Neural progenitor cell (in vitro differentiated cells): ENCODE measurements around the gene NAA16. TPM values are rescaled to one million over a fixed set of nuclear protein-coding genes. Genes with fewer than 3 reads are reported as not detected.

ENCODE experiments used
- DNase-seq: peaks from one replicate; pipeline ENCODE4 v3.0.0-alpha.2; 2016; ENCODE audit warnings: low spot score
- H2AFZ ChIP-seq: fragments of 200-600 bp; sonication (generic); replicated peaks from 2 replicates; pipeline ENCODE4 v1.6.1; 2016; ENCODE audit warnings: antibody characterized with exemption
- H3F3A ChIP-seq: fragments of 200-600 bp; sonication (generic); 2 replicates; pipeline ENCODE4 v1.6.1; 2016; ENCODE audit warnings: antibody characterized with exemption, low read depth
- H3K27ac ChIP-seq: fragments of 200-600 bp; sonication (generic); 2 replicates; pipeline ENCODE4 v1.5.1; 2016; ENCODE audit warnings: mild to moderate bottlenecking
- H3K27me3 ChIP-seq: fragments of 200-600 bp; sonication (generic); 2 replicates; pipeline ENCODE4 v1.6.1; 2016; ENCODE audit warnings: mild to moderate bottlenecking, moderate library complexity
- H3K36me3 ChIP-seq: fragments of 200-600 bp; sonication (generic); 2 replicates; pipeline ENCODE4 v1.5.1; 2016
- H3K4me1 ChIP-seq: fragments of 200-600 bp; sonication (generic); 2 replicates; pipeline ENCODE4 v1.6.1; 2016; ENCODE audit warnings: mixed run types
- H3K4me2 ChIP-seq: fragments of 200-600 bp; sonication (generic); 2 replicates; pipeline ENCODE4 v1.6.1; 2016
- H3K4me3 ChIP-seq: fragments of 200-600 bp; sonication (generic); 2 replicates; pipeline ENCODE4 v1.5.1; 2016
- H3K79me2 ChIP-seq: fragments of 200-600 bp; sonication (generic); 2 replicates; pipeline ENCODE4 v1.6.1; 2016; ENCODE audit warnings: low read depth
- H3K9ac ChIP-seq: fragments of 200-600 bp; sonication (generic); 2 replicates; pipeline ENCODE4 v1.6.1; 2016
- H3K9me3 ChIP-seq: fragments of 200-600 bp; sonication (generic); 2 replicates; pipeline ENCODE4 v1.5.1; 2016; ENCODE audit warnings: low read depth
- H4K20me1 ChIP-seq: fragments of 200-600 bp; sonication (generic); 2 replicates; pipeline ENCODE4 v1.6.1; 2016; ENCODE audit warnings: low read depth
- H3K27ac Mint-ChIP-seq: 3 replicates; pipeline ENCODE4 v1.8.0; 2021; ENCODE audit warnings: mixed read lengths
- H3K27me3 Mint-ChIP-seq: 2 replicates; pipeline ENCODE4 v1.8.0; 2022; ENCODE audit warnings: low read depth, mild to moderate bottlenecking, inconsistent platforms, moderate library complexity, mixed read lengths; ENCODE audit not compliant: insufficient read depth
- H3K36me3 Mint-ChIP-seq: 3 replicates; pipeline ENCODE4 v1.8.0; 2021; ENCODE audit warnings: mixed read lengths
- H3K4me1 Mint-ChIP-seq: 3 replicates; pipeline ENCODE4 v1.8.0; 2021; ENCODE audit warnings: mixed read lengths
- H3K4me3 Mint-ChIP-seq: 3 replicates; pipeline ENCODE4 v1.8.0; 2021; ENCODE audit warnings: mild to moderate bottlenecking, moderate library complexity, mixed read lengths
- H3K9me3 Mint-ChIP-seq: 3 replicates; pipeline ENCODE4 v1.8.0; 2020; ENCODE audit warnings: mixed read lengths
- CTCF ChIP-seq: fragments of 200-600 bp; sonication (generic); IDR thresholded peaks from 2 replicates; pipeline ENCODE4 v1.5.1; 2017; ENCODE audit warnings: antibody characterized with exemption, mild to moderate bottlenecking
- EZH2 ChIP-seq: fragments of 200-600 bp; sonication (generic); IDR thresholded peaks from 2 replicates; pipeline ENCODE4 v1.6.1; 2017; ENCODE audit warnings: antibody characterized with exemption, mild to moderate bottlenecking, moderate library complexity
- EZH2phosphoT487 ChIP-seq: fragments of 200-600 bp; sonication (generic); IDR thresholded peaks from 2 replicates; pipeline ENCODE4 v1.6.1; 2017; ENCODE audit warnings: antibody characterized with exemption
- total RNA-seq: library from RNA; depleted of rRNA; stranded (reverse); fragments of >200 nt; gene quantifications from 2 replicates; pipeline ENCODE4 v1.2.3, GENCODE V29; 2015; ENCODE audit warnings: low replicate concordance

NAA16 gene
- total RNA-seq, 1 donor from 2014 or later, result 45.3 TPM

GRCh38 chr13:41382431-41382830, 71.4 kb downstream of the NAA16 start:
- H3K27ac Mint-ChIP-seq, result no peak overlapping the region
- Histone ChIP-seq H2AFZ (no peak overlapping the region), H3K79me2 (no peaks in the 10 kb centered on the region), H3K4me2 (no peak overlapping the region), H3K9ac (no peak overlapping the region), H3K4me3 (no peak overlapping the region), H3K27ac (no peak overlapping the region), H4K20me1 (no peaks in the 10 kb centered on the region), H3K4me1 (no peaks in the 10 kb centered on the region), H3K9me3 (no peaks in the 10 kb centered on the region), H3K27me3 (no peaks in the 10 kb centered on the region), H3K36me3 (no peaks in the 10 kb centered on the region), H3F3A (peaks cover 17% of the 10 kb centered on the region)
- no peaks in the 10 kb centered on the region for H3K9me3 Mint-ChIP-seq
- no peak for DNase-seq
- TF ChIP-seq EZH2, result no peak
- TF ChIP-seq EZH2phosphoT487, result no peak
- no peak for TF ChIP-seq CTCF
- no peak overlapping the region for H3K4me3 Mint-ChIP-seq
- H3K4me1 Mint-ChIP-seq, result no peaks in the 10 kb centered on the region
- peaks cover 2% of the 10 kb centered on the region for H3K36me3 Mint-ChIP-seq
- H3K27me3 Mint-ChIP-seq, result peaks cover under 1% of the 10 kb centered on the region

- no peak overlapping the region for H3K4me3 ChIP-seq
- no peaks in the 10 kb centered on the region for H4K20me1 ChIP-seq
- no peak overlapping the region for H2AFZ ChIP-seq
- no peaks in the 10 kb centered on the region for H3K4me1 Mint-ChIP-seq
- no peaks in the 10 kb centered on the region for H3K79me2 ChIP-seq
- H3K27ac ChIP-seq, result no peak overlapping the region
- H3K9ac ChIP-seq, result no peak overlapping the region
- no peak for DNase-seq
- no peaks in the 10 kb centered on the region for H3K36me3 ChIP-seq
- H3K27ac Mint-ChIP-seq, result no peak overlapping the region
- no peak for TF ChIP-seq EZH2
- TF ChIP-seq EZH2phosphoT487, result no peak
- no peaks in the 10 kb centered on the region for H3K4me1 ChIP-seq
- H3K4me2 ChIP-seq, result no peak overlapping the region
- no peaks in the 10 kb centered on the region for H3K9me3 ChIP-seq
- no peaks in the 10 kb centered on the region for H3K36me3 Mint-ChIP-seq
- peaks cover 4% of the 10 kb centered on the region for H3K27me3 Mint-ChIP-seq
- no peaks in the 10 kb centered on the region for H3K9me3 Mint-ChIP-seq
- H3K27me3 ChIP-seq, result no peaks in the 10 kb centered on the region
- peaks cover 14% of the 10 kb centered on the region for H3F3A ChIP-seq
- H3K4me3 Mint-ChIP-seq, result no peak overlapping the region
These were observed 72.3 kb downstream of the NAA16 start for GRCh38 chr13:41383386-41383785.

- no peaks in the 10 kb centered on the region for H3K36me3 ChIP-seq
- no peak overlapping the region for H3K4me3 Mint-ChIP-seq
- no peaks in the 10 kb centered on the region for H3K9me3 Mint-ChIP-seq
- H3K9me3 ChIP-seq, result no peaks in the 10 kb centered on the region
- no peaks in the 10 kb centered on the region for H3K4me1 ChIP-seq
- H3F3A ChIP-seq, result peaks cover 2% of the 10 kb centered on the region
- no peaks in the 10 kb centered on the region for H4K20me1 ChIP-seq
- no peaks in the 10 kb centered on the region for H3K36me3 Mint-ChIP-seq
- H3K27me3 ChIP-seq, result no peaks in the 10 kb centered on the region
- no peaks in the 10 kb centered on the region for H3K79me2 ChIP-seq
- H3K9ac ChIP-seq, result no peak overlapping the region
- no peak for TF ChIP-seq EZH2
- TF ChIP-seq CTCF, result peak; percentile 58
- no peak for TF ChIP-seq EZH2phosphoT487
- H3K4me3 ChIP-seq, result no peak overlapping the region
- no peak for DNase-seq
- H3K27ac ChIP-seq, result no peak overlapping the region
- no peak overlapping the region for H3K4me2 ChIP-seq
- no peak overlapping the region for H2AFZ ChIP-seq
- peaks cover 4% of the 10 kb centered on the region for H3K27me3 Mint-ChIP-seq
- H3K27ac Mint-ChIP-seq, result no peak overlapping the region
- no peaks in the 10 kb centered on the region for H3K4me1 Mint-ChIP-seq
These were observed 73.9 kb downstream of the NAA16 start for GRCh38 chr13:41384749-41385503.

- TF ChIP-seq EZH2phosphoT487, result no peak
- TF ChIP-seq EZH2, result no peak
- no peak for TF ChIP-seq CTCF
- H3K4me1 ChIP-seq, result no peaks in the 10 kb centered on the region
- Mint-ChIP-seq H3K9me3 (no peaks in the 10 kb centered on the region), H3K27ac (no peak overlapping the region), H3K27me3 (peaks cover 4% of the 10 kb centered on the region), H3K36me3 (no peaks in the 10 kb centered on the region), H3K4me1 (no peaks in the 10 kb centered on the region), H3K4me3 (no peak overlapping the region)
- no peak overlapping the region for H3K4me2 ChIP-seq
- H3K4me3 ChIP-seq, result no peak overlapping the region
- no peaks in the 10 kb centered on the region for H3F3A ChIP-seq
- no peak overlapping the region for H3K9ac ChIP-seq
- H4K20me1 ChIP-seq, result no peaks in the 10 kb centered on the region
- H3K9me3 ChIP-seq, result no peaks in the 10 kb centered on the region
- no peak overlapping the region for H2AFZ ChIP-seq
- H3K79me2 ChIP-seq, result no peaks in the 10 kb centered on the region
- no peaks in the 10 kb centered on the region for H3K27me3 ChIP-seq
- H3K27ac ChIP-seq, result no peak overlapping the region
- no peaks in the 10 kb centered on the region for H3K36me3 ChIP-seq
- DNase-seq, result no peak
These were observed 75.1 kb downstream of the NAA16 start for GRCh38 chr13:41386211-41386610.
